GM15510 (cell line): Measurements from ENCODE around the gene STIMATE.

Source experiments
- POLR2A ChIP-seq: IDR thresholded peaks from 3 replicates; pipeline ENCODE4 v1.6.1; 2011; ENCODE audit warnings: borderline replicate concordance; ENCODE audit not compliant: insufficient read length; ENCODE audit errors: extremely low read depth

Gene STIMATE

DNA sequence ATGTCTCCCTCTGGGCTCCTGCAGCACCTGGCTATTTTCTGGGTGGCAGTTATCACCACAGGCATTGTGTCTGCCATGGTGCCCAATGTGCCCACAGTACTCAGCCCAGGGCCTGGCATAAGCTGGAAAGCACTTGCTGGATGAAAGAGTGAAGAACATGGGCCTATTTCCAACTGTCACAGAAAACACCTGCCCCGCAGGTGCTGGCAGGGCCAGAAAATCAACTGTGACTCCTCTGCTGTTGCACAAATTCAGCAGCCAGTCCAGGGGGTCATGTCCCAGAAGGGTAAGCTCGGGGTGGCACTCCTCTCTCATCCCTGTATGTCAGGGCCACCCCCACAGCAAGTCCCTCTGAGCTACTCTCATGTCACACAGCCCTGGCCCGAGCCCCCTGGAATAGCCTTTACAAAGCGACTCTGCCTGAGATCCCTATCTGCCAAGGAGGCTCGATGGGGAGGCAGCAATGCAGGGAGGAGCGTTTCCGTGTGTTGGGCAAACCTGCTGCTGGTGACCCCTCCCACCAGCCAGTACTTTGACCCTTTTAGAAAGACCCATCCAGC lies 85.8 kb downstream of the STIMATE start:
- TF ChIP-seq POLR2A = no peak

DNA sequence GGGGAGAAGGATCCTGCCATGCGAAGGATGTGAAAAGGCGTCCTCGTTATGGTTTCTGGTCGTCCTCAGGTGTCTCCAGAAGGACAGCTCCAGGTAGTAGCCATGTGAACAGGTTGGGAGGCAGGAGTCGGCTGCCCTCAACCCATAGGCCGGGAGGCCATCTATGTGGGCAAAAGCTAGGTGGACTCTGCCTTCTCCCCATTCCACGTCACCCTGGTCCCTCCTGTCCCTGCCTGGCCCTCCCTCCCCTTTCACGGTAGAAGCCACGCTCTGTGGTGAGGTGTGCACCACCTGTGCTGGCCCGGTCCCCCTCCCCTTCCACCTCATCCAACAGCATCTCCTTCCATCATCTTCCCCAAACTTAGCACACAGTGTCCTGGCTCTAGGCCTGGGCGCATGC lies 86.4 kb downstream of the STIMATE start:
- no peak for TF ChIP-seq POLR2A

DNA sequence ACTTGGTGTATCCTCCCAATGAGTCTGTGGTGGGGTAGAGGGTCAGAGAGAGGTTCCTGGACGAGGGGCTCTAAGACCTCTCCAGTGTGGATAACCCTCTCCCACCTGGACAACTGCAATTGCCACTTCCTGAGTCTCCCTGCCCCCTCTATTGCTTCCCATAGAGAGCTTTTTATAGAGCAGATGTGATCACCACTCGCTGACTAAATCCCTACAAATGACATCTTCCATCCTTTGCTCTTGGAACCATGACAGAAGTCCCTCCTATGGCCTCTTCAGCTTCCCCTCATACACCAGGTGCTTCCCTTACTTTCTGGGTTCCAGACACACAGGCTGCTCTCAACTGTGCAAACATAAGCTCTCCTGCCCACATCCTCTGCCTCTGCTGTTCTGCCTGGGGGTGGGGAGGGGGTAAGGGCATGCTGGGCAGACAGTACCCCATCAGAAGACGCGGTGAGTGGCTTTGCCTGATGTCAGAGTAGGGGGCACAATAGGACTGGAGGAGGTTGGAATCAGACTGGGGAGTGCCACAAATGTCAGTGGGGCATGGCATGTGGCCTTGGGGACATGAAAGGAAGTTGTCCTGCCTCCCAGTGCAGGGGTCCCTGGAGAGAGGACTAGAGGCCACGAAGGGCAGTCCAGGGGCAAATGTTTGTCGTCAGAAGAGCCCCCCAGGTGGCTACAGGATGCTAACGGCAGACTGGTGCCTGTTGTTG lies 87.5 kb downstream of the STIMATE start:
- no peak for TF ChIP-seq POLR2A

DNA sequence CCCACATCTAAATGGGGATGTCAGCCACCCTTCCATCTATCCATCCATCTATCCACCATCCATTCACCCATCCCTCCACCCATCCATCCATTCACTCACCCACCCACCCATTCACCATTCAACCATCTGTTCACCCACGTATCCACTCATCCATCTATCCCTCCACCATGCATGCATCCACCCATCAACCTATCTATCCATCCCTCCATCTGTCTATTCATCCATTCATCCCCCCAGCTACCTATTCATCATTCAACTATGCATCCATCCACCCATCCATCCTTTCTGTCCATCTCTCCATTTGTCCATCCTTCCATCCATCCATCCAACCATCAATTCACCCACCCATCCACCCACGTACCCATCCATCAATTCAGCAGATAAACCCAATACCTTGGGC lies 88.2 kb downstream of the STIMATE start:
- no peak for TF ChIP-seq POLR2A

DNA sequence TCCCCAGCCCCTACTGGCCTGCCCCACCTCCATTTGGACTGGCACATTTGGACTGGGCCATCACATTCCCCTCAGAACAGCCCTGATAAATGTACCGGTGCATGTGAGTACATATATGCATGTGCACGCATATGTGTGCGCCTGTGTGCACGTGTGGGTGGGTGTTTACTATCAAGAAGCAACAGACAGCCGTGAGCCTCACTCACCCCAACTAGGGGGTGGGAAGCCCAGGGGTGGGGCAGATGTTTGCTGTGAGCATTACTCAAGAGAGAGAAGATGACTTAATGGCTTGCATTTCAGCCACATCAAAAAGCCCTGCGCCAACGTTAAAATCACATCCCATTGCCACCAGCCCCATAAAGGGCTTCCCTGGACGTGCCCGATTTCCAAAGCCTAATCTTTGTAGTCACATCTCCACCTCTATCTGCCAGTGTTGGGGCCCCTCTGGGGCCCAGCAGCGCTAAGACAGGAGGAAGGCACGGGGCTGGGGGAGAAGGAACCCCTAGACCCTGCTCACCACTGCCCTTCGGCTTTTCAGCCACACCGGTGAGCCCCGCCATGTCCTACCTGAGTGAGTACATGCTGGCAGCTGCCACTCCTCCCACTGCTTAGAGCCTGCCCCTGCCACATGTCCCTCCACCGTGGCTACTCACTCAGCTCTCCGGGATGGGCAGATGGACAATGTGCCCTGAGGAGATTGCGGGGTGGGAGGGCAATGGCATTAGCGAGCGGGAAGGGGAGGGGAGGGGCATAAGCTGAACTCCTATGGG lies 91.9 kb downstream of the STIMATE start:
- no peak for TF ChIP-seq POLR2A

DNA sequence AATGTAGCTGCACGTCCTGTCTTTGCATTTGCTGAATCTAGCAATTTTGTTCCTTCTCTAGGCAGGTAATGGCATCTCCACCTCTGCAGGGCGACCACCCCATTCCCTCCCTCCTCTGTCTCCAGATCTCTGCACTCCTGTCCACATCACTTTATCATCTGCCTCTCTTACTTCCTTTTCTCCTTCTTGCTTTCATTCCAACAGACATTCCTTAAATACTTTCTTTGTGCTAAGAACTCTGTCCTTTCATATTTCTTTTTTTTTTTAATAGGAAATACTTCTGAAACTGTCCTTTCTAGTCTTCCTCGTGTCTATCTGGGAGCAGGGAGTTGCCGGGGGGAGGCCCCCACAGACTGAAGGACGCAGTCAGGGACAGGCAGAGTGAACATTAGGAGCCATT lies 95.5 kb downstream of the STIMATE start:
- TF ChIP-seq POLR2A = no peak

DNA sequence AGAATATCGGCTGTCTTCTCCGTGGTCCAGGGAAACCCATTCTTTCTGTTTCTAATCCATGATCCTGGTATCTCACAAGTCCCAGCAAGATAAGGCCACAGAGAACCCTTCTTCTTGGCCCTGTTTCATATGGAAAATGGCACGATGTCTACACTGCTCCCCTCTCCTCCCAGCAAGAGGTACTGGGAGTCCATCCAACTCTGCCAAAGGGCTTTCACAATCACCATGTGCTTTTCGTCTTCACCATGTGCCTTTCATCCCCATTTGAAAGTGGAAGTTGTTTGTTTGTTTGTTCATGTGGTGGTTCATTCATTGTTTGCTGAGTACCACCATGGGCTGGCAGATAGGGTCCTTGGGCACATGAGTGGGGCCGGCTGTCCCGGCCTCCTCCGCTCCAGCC lies 97.3 kb downstream of the STIMATE start:
- no peak for TF ChIP-seq POLR2A

DNA sequence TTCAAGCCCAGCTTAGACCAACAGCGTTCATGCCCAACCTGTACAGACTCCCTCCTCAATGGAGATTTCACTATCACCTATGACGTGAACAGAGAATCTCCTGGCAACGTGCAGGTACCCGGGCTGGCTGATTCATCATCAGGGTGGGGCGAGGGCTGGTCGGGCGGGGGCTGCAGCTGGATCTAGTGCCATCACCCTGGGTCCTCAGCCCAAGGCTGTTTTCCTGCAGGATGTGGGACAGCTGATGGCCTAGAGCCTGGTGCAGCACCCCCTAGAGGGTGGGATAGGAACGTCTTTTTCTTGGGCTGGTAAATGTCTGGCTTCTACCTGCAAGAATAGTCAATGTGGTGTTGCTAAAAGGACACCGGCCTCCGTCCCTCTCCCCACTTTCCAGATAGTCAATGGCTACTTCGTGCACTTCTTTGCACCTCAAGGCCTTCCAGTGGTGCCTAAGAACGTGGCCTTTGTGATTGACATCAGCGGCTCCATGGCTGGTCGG lies 98.3 kb downstream of the STIMATE start:
- TF ChIP-seq POLR2A = no peak

DNA sequence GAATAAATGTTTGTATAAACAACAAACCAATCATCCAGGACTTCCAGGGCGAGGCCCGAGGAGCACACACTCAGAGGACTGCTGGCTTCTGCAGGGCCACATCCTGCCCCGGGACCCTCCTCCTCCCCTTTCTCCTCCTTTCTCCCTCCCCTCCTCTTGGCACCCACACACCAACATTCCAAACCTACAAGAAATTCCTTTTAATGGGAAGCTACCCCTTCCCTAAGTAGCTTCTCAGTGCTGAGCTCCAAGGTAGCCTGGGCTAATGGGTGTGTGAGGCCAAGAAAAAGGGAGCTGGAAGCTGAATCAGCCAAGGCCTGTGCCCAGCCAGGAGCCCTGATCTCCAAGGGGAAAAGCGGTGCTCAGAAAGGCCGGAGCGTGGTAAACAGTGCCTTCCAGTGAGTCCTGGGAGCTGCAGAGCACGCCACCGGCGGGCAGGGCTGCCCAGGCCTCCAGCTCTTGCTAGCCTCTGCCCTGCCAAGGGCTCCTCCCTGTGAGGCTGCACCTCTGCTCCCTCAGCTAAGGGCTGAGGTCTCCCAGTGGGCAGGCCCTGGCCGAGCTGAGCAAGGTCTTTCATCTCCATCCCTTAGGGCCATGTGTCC lies 98.9 kb downstream of the STIMATE start:
- no peak for TF ChIP-seq POLR2A

DNA sequence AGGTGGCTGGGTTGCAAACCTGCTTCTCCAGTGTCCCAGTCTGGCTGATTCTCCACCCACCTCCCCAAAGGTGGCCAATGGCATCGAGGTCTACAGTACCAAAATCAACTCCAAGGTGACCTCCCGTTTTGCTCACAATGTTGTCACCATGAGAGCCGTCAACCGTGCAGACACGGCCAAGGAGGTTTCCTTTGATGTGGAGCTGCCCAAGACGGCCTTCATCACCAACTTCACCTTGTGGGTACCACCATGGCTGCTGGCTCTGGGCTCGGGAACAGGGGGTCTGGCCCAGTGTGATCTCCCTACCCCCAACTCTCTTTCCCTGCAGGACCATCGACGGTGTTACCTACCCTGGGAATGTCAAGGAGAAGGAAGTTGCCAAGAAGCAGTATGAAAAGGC lies 100.9 kb downstream of the STIMATE start:
- no peak for TF ChIP-seq POLR2A

DNA sequence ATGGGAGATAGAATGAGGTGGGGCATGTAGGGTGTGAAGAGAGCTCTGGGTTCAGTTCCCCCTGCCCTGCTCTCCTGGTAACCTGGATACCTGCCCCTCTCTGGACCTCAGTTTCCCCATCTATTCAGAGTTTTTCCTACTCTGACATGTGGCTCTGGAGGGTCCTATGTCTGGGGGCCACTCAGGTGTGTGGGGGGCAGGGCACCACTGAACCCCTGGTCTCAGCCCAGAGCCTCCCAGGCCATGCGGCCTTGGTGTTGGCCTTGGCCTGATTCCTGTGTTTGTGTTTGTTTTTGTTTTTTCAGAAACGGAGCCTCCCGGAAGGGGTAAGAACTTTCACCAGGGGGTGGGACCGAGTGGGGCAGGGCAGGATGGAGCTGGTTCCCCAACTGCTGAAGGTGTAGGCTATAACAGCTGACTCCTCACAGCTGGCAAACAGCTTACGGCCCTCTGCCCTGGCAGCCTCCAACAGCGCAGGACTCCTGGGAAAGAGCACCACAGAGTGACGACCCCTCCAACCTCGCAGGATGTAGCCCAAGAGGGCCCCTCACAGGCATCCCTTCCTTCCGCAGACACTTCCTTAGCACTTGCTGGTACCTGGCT lies 101.9 kb downstream of the STIMATE start:
- no peak for TF ChIP-seq POLR2A

DNA sequence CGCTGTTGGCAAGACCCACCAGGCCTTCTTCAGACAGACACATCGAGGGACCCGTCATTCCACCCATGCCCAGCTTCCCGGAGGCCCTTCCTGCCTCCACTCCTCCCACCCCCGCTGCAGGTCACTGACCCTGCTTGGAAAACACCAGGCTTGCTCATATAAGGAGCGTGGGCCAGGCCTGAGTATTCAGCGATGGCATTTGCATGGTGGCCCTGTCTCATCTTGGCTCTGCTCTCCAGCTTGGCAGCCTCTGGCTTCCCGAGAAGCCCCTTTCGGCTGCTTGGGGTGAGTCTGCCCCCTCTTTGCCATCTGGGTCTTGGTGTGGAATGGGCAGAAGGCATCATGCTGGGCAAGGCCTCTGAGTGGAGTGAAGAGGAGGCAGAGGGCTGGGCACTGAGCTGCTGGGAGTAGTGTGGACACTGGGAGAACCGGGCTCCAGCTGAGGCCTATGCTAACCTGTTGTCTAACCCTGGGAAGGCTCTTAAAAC lies 102.7 kb downstream of the STIMATE start, which contains the start of gene ITIH3:
Gene ITIH3, plus strand, starts transcription at position 185 of the 488 bp plus-strand sequence. Its CDS starts 8 bp downstream, at position 193.
- TF ChIP-seq POLR2A = no peak

DNA sequence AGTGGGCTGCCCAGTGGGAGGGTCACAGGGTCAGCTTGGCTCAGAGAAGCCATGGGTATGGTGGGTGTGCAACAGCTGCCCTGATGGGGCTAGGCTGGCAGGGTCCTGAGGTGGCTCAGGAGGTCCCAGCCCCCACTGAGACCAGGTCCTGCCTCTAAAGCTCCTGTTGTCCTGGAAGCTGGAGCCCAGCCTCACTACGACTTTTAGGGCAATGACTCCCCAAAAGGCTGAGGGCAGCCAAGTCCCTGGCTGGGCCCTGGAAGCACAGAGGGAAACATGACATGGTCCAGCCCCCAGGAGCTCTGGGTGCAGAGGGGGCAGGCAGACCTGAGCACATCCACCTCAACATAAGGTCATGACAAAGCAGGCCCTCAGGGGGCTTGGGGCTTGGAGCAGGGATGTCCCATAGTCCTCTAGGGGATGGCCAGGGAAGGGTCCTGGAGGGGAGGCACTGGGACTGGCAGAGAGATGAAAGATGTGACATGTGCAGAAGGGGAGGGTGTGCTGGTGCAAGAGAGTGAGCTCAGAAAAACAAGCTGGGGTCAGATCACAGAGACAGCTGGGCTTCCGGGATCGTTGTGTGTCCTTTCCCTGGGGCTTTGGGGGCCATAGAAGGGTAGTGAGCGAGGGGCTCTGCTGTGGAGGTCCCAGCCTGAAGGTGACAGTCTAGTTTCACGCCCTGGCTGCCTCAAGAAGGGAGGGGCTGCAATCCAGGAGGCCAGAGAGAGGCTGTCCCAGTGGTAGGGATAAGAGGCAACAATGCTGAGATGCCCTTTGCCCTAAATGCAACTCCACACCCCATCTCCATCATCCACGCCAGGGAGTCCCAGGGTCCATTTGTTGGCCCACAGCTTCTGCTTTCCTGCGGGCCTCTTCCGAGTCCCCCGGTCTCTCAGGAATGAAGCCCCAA lies 103.4 kb downstream of the STIMATE start:
- TF ChIP-seq POLR2A = no peak
